Measurements from ENCODE around the gene MAFB.

- TF ChIP-seq CTCF (IDR thresholded peaks at IDR 0.05) (no peak), POLR2A (IDR thresholded peaks at IDR 0.05) (no peak), POLR2AphosphoS5 (IDR thresholded peaks at IDR 0.05) (no peak)
Observed at GRCh38 chr20:40676491-40677269, 12.4 kb downstream of the MAFB start.
